Karpas-422 (cell line): ENCODE data around the gene SPATA17. TPM values are rescaled to one million over a fixed set of nuclear protein-coding genes. Genes with fewer than 3 reads are reported as not detected.

Experiments used
- DNase-seq: peaks from one replicate; pipeline ENCODE4 v3.0.0-alpha.2; 2015
- H2AFZ ChIP-seq: fragments of 200-600 bp; sonication (generic); 2 replicates; pipeline ENCODE4 v1.6.1; 2014; ENCODE audit warnings: antibody characterized with exemption, low read length, mixed read lengths
- H3K27ac ChIP-seq: fragments of 200-600 bp; sonication (generic); 2 replicates; pipeline ENCODE4 v1.5.1; 2014; ENCODE audit warnings: mild to moderate bottlenecking, low read length, moderate library complexity
- H3K27me3 ChIP-seq: fragments of 200-600 bp; sonication (generic); 2 replicates; pipeline ENCODE4 v1.6.1; 2014; ENCODE audit warnings: low read length, mixed read lengths
- H3K36me3 ChIP-seq: fragments of 200-600 bp; sonication (generic); 2 replicates; pipeline ENCODE4 v1.6.1; 2014; ENCODE audit warnings: low read length, mixed read lengths; ENCODE audit not compliant: insufficient read depth
- H3K4me1 ChIP-seq: fragments of 200-600 bp; sonication (generic); 2 replicates; pipeline ENCODE4 v1.6.1; 2014; ENCODE audit warnings: mild to moderate bottlenecking, low read length, mixed read lengths
- H3K4me2 ChIP-seq: fragments of 200-600 bp; sonication (generic); 2 replicates; pipeline ENCODE4 v1.6.1; 2014; ENCODE audit warnings: low read length, low read depth, mild to moderate bottlenecking; ENCODE audit not compliant: poor library complexity, severe bottlenecking
- H3K4me3 ChIP-seq: fragments of 200-600 bp; sonication (generic); 2 replicates; pipeline ENCODE4 v1.5.1; 2014; ENCODE audit warnings: mild to moderate bottlenecking, antibody characterized with exemption, low read length, mixed read lengths
- H3K79me2 ChIP-seq: fragments of 200-600 bp; sonication (generic); 2 replicates; pipeline ENCODE4 v1.6.1; 2014; ENCODE audit warnings: mild to moderate bottlenecking, low read length, mixed read lengths
- H3K9ac ChIP-seq: fragments of 200-600 bp; sonication (generic); 2 replicates; pipeline ENCODE4 v1.6.0; 2014; ENCODE audit warnings: low read length
- H3K9me2 ChIP-seq: fragments of 200-600 bp; sonication (generic), shearing (Covaris generic); replicated peaks from 2 replicates; pipeline ENCODE4 v1.6.0; 2014; ENCODE audit warnings: mild to moderate bottlenecking, low read length, moderate library complexity; ENCODE audit not compliant: insufficient read depth
- H3K9me3 ChIP-seq: fragments of 300-700, 200-600 bp; sonication (generic); 2 replicates; pipeline ENCODE4 v1.6.1; 2014; ENCODE audit warnings: low read length, mixed read lengths
- H4K20me1 ChIP-seq: fragments of 200-600 bp; sonication (generic); 2 replicates; pipeline ENCODE4 v1.6.1; 2014; ENCODE audit warnings: mild to moderate bottlenecking, antibody characterized with exemption, low read length, low read depth; ENCODE audit not compliant: insufficient read depth
- total RNA-seq: library from RNA; depleted of rRNA; stranded (reverse); fragments of >200 nt; shearing (Covaris generic); gene quantifications from 2 replicates; pipeline ENCODE4 v1.2.3, GENCODE V29; 2014; ENCODE audit warnings: low replicate concordance

The SPATA17 gene
- total RNA-seq, 1 experiment from 2014 or later, result 6.6 TPM

- Histone ChIP-seq H3K79me2 (no peaks in the 10 kb centered on the region), H3K36me3 (no peaks in the 10 kb centered on the region), H2AFZ (no peak overlapping the region), H3K27ac (no peak overlapping the region), H3K27me3 (no peaks in the 10 kb centered on the region), H3K4me3 (no peak overlapping the region), H3K4me1 (no peaks in the 10 kb centered on the region), H3K9me3 (no peaks in the 10 kb centered on the region), H3K9me2 (no peaks in the 10 kb centered on the region), H4K20me1 (no peaks in the 10 kb centered on the region), H3K4me2 (no peak overlapping the region), H3K9ac (no peak overlapping the region)
- DNase-seq, result no peak
Observed at GRCh38 chr1:217867446-217867995, 236.4 kb downstream of the SPATA17 start.

GRCh38 chr1:217871955-217872354 lies 240.8 kb downstream of the SPATA17 start:
- Histone ChIP-seq H3K9me2 (no peaks in the 10 kb centered on the region), H3K27me3 (no peaks in the 10 kb centered on the region), H3K9ac (no peak overlapping the region), H3K4me2 (no peak overlapping the region), H3K36me3 (no peaks in the 10 kb centered on the region), H3K9me3 (no peaks in the 10 kb centered on the region), H3K27ac (no peak overlapping the region), H2AFZ (no peak overlapping the region), H3K4me1 (no peaks in the 10 kb centered on the region), H3K79me2 (no peaks in the 10 kb centered on the region), H3K4me3 (no peak overlapping the region), H4K20me1 (no peaks in the 10 kb centered on the region)
- no peak for DNase-seq

GRCh38 chr1:217875229-217875628 lies 244.1 kb downstream of the SPATA17 start:
- Histone ChIP-seq H3K79me2 (no peaks in the 10 kb centered on the region), H3K27me3 (no peaks in the 10 kb centered on the region), H3K27ac (no peak overlapping the region)

GRCh38 chr1:217876401-217876800 lies 245.3 kb downstream of the SPATA17 start:
- H4K20me1 ChIP-seq, result no peaks in the 10 kb centered on the region
- no peaks in the 10 kb centered on the region for H3K27me3 ChIP-seq
- no peaks in the 10 kb centered on the region for H3K36me3 ChIP-seq
- no peak overlapping the region for H2AFZ ChIP-seq
- H3K79me2 ChIP-seq, result no peaks in the 10 kb centered on the region
- no peak overlapping the region for H3K27ac ChIP-seq
- H3K4me2 ChIP-seq, result no peak overlapping the region
- no peaks in the 10 kb centered on the region for H3K9me2 ChIP-seq
- H3K9ac ChIP-seq, result no peak overlapping the region
- no peak overlapping the region for H3K4me3 ChIP-seq
- DNase-seq, result no peak
- H3K4me1 ChIP-seq, result no peaks in the 10 kb centered on the region
- no peaks in the 10 kb centered on the region for H3K9me3 ChIP-seq

More at GRCh38 chr1:217875229-217875628, 244.1 kb downstream of the SPATA17 start:
- no peaks in the 10 kb centered on the region for H3K36me3 ChIP-seq
- H3K9me2 ChIP-seq, result no peaks in the 10 kb centered on the region
- H4K20me1 ChIP-seq, result no peaks in the 10 kb centered on the region
- no peak overlapping the region for H3K4me3 ChIP-seq
- DNase-seq, result no peak
- no peak overlapping the region for H2AFZ ChIP-seq
- no peaks in the 10 kb centered on the region for H3K9me3 ChIP-seq
- H3K4me2 ChIP-seq, result no peak overlapping the region
- no peaks in the 10 kb centered on the region for H3K4me1 ChIP-seq
- H3K9ac ChIP-seq, result no peak overlapping the region

GRCh38 chr1:217876896-217877295 lies 245.8 kb downstream of the SPATA17 start:
- H3K27ac ChIP-seq, result no peak overlapping the region
- H4K20me1 ChIP-seq, result no peaks in the 10 kb centered on the region
- no peak overlapping the region for H2AFZ ChIP-seq
- H3K27me3 ChIP-seq, result no peaks in the 10 kb centered on the region
- no peaks in the 10 kb centered on the region for H3K9me2 ChIP-seq
- no peaks in the 10 kb centered on the region for H3K79me2 ChIP-seq
- DNase-seq, result no peak
- H3K9me3 ChIP-seq, result no peaks in the 10 kb centered on the region
- H3K36me3 ChIP-seq, result no peaks in the 10 kb centered on the region
- no peaks in the 10 kb centered on the region for H3K4me1 ChIP-seq
- H3K4me3 ChIP-seq, result no peak overlapping the region
- no peak overlapping the region for H3K9ac ChIP-seq
- H3K4me2 ChIP-seq, result no peak overlapping the region

- no peak for DNase-seq
- H3K27me3 ChIP-seq, result no peaks in the 10 kb centered on the region
- no peaks in the 10 kb centered on the region for H3K4me1 ChIP-seq
- no peak overlapping the region for H3K27ac ChIP-seq
- H3K79me2 ChIP-seq, result no peaks in the 10 kb centered on the region
- no peak overlapping the region for H3K4me2 ChIP-seq
- no peaks in the 10 kb centered on the region for H3K9me2 ChIP-seq
- no peak overlapping the region for H3K9ac ChIP-seq
- no peaks in the 10 kb centered on the region for H4K20me1 ChIP-seq
- no peaks in the 10 kb centered on the region for H3K9me3 ChIP-seq
- no peak overlapping the region for H2AFZ ChIP-seq
- H3K36me3 ChIP-seq, result no peaks in the 10 kb centered on the region
- H3K4me3 ChIP-seq, result no peak overlapping the region
Observed at GRCh38 chr1:217881131-217881543, 250.0 kb downstream of the SPATA17 start.

GRCh38 chr1:217881607-217882332 lies 250.6 kb downstream of the SPATA17 start:
- Histone ChIP-seq H3K9me2 (no peaks in the 10 kb centered on the region), H3K4me3 (no peak overlapping the region), H4K20me1 (no peaks in the 10 kb centered on the region), H3K4me1 (no peaks in the 10 kb centered on the region), H3K27ac (no peak overlapping the region), H3K9me3 (no peaks in the 10 kb centered on the region), H3K36me3 (no peaks in the 10 kb centered on the region), H2AFZ (no peak overlapping the region), H3K9ac (no peak overlapping the region), H3K27me3 (no peaks in the 10 kb centered on the region), H3K4me2 (no peak overlapping the region), H3K79me2 (no peaks in the 10 kb centered on the region)
- DNase-seq, result no peak

GRCh38 chr1:217885181-217885580 lies 254.0 kb downstream of the SPATA17 start:
- no peak overlapping the region for H3K4me3 ChIP-seq
- no peaks in the 10 kb centered on the region for H3K79me2 ChIP-seq
- H4K20me1 ChIP-seq, result no peaks in the 10 kb centered on the region
- H3K4me2 ChIP-seq, result no peak overlapping the region
- no peaks in the 10 kb centered on the region for H3K9me2 ChIP-seq
- DNase-seq, result no peak
- H3K9ac ChIP-seq, result no peak overlapping the region
- no peaks in the 10 kb centered on the region for H3K9me3 ChIP-seq
- H3K4me1 ChIP-seq, result no peaks in the 10 kb centered on the region
- no peaks in the 10 kb centered on the region for H3K36me3 ChIP-seq
- no peak overlapping the region for H3K27ac ChIP-seq
- H3K27me3 ChIP-seq, result no peaks in the 10 kb centered on the region
- no peak overlapping the region for H2AFZ ChIP-seq
